Smooth muscle cell (in vitro differentiated cells): ENCODE measurements around the gene LEKR1. TPM values are rescaled to one million over a fixed set of nuclear protein-coding genes. Genes with fewer than 3 reads are reported as not detected.

ENCODE experiments used
- DNase-seq: peaks from one replicate; lab custom pipeline; 2025; ENCODE audit not compliant: unreplicated experiment; lab: John Stamatoyannopoulos, UW
- H2AFZ ChIP-seq: fragments of 200-600 bp; sonication (generic); 2 replicates; pipeline ENCODE4 v1.6.0; 2016; ENCODE audit warnings: antibody characterized with exemption, low read depth, mild to moderate bottlenecking
- H3F3A ChIP-seq: fragments of 200-600 bp; sonication (generic); 2 replicates; pipeline ENCODE4 v1.6.0; 2017; ENCODE audit warnings: antibody characterized with exemption, low read depth
- H3K27ac ChIP-seq: fragments of 200-600 bp; sonication (generic); 2 replicates; pipeline ENCODE4 v1.5.1; 2016; ENCODE audit warnings: low read depth, mild to moderate bottlenecking
- H3K27me3 ChIP-seq: fragments of 200-600 bp; sonication (generic); 2 replicates; pipeline ENCODE4 v1.6.1; 2016; ENCODE audit warnings: low read depth, mild to moderate bottlenecking
- H3K36me3 ChIP-seq: fragments of 200-600 bp; sonication (generic); 2 replicates; pipeline ENCODE4 v1.5.1; 2016; ENCODE audit warnings: low read depth
- H3K4me1 ChIP-seq: fragments of 200-600 bp; sonication (generic); 2 replicates; pipeline ENCODE4 v1.5.1; 2016; ENCODE audit warnings: low read depth
- H3K4me2 ChIP-seq: fragments of 200-600 bp; sonication (generic); 2 replicates; pipeline ENCODE4 v1.6.0; 2016; ENCODE audit warnings: mild to moderate bottlenecking
- H3K4me3 ChIP-seq: fragments of 200-600 bp; sonication (generic); 2 replicates; pipeline ENCODE4 v1.5.1; 2016; ENCODE audit warnings: mild to moderate bottlenecking
- H3K79me2 ChIP-seq: fragments of 200-600 bp; sonication (generic); 2 replicates; pipeline ENCODE4 v1.6.0; 2016; ENCODE audit warnings: low read depth, mild to moderate bottlenecking
- H3K9ac ChIP-seq: fragments of 200-600 bp; sonication (generic); 2 replicates; pipeline ENCODE4 v1.6.0; 2016; ENCODE audit warnings: low read depth
- H3K9me3 ChIP-seq: fragments of 200-600 bp; sonication (generic); replicated peaks from 2 replicates; pipeline ENCODE4 v1.5.1; 2016; ENCODE audit warnings: low read depth
- H4K20me1 ChIP-seq: fragments of 200-600 bp; sonication (generic); 2 replicates; pipeline ENCODE4 v1.6.0; 2016; ENCODE audit warnings: low read depth
- WGBS: methylation state at CpG from one replicate; pipeline ENCODE4 v1.1.7; 2016; ENCODE audit warnings: low lambda C conversion rate; 5-methylcytosine and 5-hydroxymethylcytosine counted together
- polyA plus RNA-seq: library from polyadenylated mRNA; unstranded; fragments of >200 nt; fragmentation: Nextera tagmentation; extraction: Ambion mirVana; gene quantifications from 2 replicates; pipeline ENCODE4 v1.2.1, GENCODE V29; 2016
- total RNA-seq: library from RNA; depleted of rRNA; stranded (reverse); fragments of >200 nt; gene quantifications from 2 replicates; pipeline ENCODE4 v1.2.3, GENCODE V29; 2014
- TF ChIP-seq, protein P1 (sequence below): fragments of 200-600 bp; sonication (generic); IDR thresholded peaks from 2 replicates; pipeline ENCODE4 v1.5.1; 2017; ENCODE audit warnings: borderline replicate concordance, mild to moderate bottlenecking, antibody characterized with exemption; ENCODE audit not compliant: insufficient read depth, poor library complexity, severe bottlenecking

The LEKR1 gene
- total and polyA plus RNA-seq, 2 experiments from 2014 or later, result 1.3 to 2.3 TPM

DNA sequence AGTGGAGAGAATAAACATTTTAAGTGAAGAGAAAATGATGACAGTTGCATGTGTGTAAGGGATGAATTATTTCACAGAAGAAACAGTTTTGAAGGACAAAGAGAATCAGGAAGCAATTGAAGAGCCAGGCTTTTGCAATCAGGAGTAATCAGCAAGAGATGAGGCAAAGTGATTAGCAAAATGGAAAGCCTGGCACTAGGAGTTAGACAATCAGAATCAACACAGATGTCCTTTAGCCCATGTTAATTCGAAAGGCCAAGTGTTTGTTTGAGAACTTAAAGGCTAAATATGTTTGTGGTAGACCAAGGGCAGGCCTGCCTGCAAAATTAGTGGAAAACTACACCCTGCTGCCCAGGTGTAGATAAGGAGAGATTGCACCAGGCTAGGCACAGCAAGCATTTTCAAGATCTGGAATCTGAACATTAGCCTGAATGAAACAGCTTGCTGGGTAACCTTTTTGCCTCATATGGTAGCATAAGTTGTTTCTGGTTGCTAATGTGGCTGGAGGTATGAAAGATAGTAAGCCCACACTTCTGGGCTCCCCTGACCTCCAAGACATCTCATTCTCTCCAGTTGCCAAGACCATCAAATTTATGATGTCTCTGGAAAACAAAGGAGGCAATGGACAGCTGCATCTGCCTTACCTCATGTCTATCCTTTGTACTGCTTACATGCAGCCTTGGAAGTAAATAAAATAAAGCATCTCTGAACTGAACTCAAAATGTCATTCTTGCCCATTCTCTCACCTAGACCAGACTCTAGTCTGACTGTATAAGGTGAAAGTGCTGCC is 22.0 kb upstream of the LEKR1 start:
- 93% methylated on average over 1 of the region's 1 CpG for WGBS

GRCh38 chr3:156806698-156807097 is 19.5 kb upstream of the LEKR1 start:
- no peak overlapping the region for H3K9ac ChIP-seq
- peaks cover 9% of the 10 kb centered on the region for H3K4me1 ChIP-seq
- H3K27me3 ChIP-seq, result no peaks in the 10 kb centered on the region
- H3K4me2 ChIP-seq, result no peak overlapping the region
- no peaks in the 10 kb centered on the region for H3K9me3 ChIP-seq
- TF ChIP-seq, protein P1, sequence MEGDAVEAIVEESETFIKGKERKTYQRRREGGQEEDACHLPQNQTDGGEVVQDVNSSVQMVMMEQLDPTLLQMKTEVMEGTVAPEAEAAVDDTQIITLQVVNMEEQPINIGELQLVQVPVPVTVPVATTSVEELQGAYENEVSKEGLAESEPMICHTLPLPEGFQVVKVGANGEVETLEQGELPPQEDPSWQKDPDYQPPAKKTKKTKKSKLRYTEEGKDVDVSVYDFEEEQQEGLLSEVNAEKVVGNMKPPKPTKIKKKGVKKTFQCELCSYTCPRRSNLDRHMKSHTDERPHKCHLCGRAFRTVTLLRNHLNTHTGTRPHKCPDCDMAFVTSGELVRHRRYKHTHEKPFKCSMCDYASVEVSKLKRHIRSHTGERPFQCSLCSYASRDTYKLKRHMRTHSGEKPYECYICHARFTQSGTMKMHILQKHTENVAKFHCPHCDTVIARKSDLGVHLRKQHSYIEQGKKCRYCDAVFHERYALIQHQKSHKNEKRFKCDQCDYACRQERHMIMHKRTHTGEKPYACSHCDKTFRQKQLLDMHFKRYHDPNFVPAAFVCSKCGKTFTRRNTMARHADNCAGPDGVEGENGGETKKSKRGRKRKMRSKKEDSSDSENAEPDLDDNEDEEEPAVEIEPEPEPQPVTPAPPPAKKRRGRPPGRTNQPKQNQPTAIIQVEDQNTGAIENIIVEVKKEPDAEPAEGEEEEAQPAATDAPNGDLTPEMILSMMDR, result no peak
- no peaks in the 10 kb centered on the region for H3K36me3 ChIP-seq
- H3K4me3 ChIP-seq, result no peak overlapping the region
- no peak overlapping the region for H3K27ac ChIP-seq
- no peaks in the 10 kb centered on the region for H4K20me1 ChIP-seq
- DNase-seq, result no peak
- no peaks in the 10 kb centered on the region for H3K79me2 ChIP-seq
- no peak overlapping the region for H2AFZ ChIP-seq
- no peaks in the 10 kb centered on the region for H3F3A ChIP-seq

More for the DNA sequence above, 22.0 kb upstream of the LEKR1 start:
- Histone ChIP-seq H3K27ac (no peak overlapping the region), H3F3A (no peaks in the 10 kb centered on the region), H3K4me3 (no peak overlapping the region), H3K27me3 (no peaks in the 10 kb centered on the region), H3K36me3 (no peaks in the 10 kb centered on the region), H3K9ac (no peak overlapping the region), H3K4me2 (no peak overlapping the region), H3K9me3 (no peaks in the 10 kb centered on the region), H4K20me1 (no peaks in the 10 kb centered on the region), H3K4me1 (no peaks in the 10 kb centered on the region), H3K79me2 (no peaks in the 10 kb centered on the region), H2AFZ (no peak overlapping the region)
- TF ChIP-seq, protein P1, result no peak
- DNase-seq, result no peak

GRCh38 chr3:156808025-156808424 is 18.1 kb upstream of the LEKR1 start:
- H3K4me2 ChIP-seq, result no peak overlapping the region
- TF ChIP-seq, protein P1, result no peak
- WGBS, result 93% methylated on average over 2 of the region's 2 CpGs
- H3K36me3 ChIP-seq, result no peaks in the 10 kb centered on the region
- H4K20me1 ChIP-seq, result no peaks in the 10 kb centered on the region
- no peak overlapping the region for H3K4me3 ChIP-seq
- H3K27me3 ChIP-seq, result no peaks in the 10 kb centered on the region
- no peak overlapping the region for H3K9ac ChIP-seq
- no peak overlapping the region for H3K27ac ChIP-seq
- peaks cover 9% of the 10 kb centered on the region for H3K4me1 ChIP-seq
- no peaks in the 10 kb centered on the region for H3F3A ChIP-seq
- no peak overlapping the region for H2AFZ ChIP-seq
- no peaks in the 10 kb centered on the region for H3K9me3 ChIP-seq
- DNase-seq, result no peak
- no peaks in the 10 kb centered on the region for H3K79me2 ChIP-seq
